T1000 (cell line): ENCODE results near the gene CD200.
A peak's percentile ranks its signal among the peaks of the same experiment; 100 is the strongest.
"Not testable (repeated sequence)": the region's sequence is repeated elsewhere in the genome, so short reads cannot be mapped to it uniquely, and the experiment has no call there.

ENCODE experiments used
- DNase-seq: peaks from one replicate; lab custom pipeline; 2025; ENCODE audit warnings: mixed read lengths; lab: John Stamatoyannopoulos, UW

Gene CD200

DNA sequence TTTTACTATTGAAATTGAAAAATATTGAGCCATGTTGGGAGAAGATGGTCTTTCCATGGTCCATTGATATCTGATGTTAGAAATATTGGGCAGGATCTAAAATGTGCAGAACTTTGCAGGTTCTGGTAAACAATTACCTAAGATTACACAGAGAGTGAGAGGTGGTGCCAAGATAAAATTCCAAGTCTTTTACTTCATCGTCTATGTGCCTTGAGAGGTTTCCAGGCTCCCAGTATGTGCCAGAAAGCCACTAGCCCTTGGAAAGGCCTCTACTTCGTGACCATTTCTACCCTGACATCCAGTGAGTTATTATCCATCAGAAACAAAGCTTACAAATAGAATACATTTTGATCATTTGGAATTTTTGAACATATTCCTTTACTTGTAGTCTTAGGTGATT lies 27.6 kb downstream of the CD200 start:
- no peak for DNase-seq

DNA sequence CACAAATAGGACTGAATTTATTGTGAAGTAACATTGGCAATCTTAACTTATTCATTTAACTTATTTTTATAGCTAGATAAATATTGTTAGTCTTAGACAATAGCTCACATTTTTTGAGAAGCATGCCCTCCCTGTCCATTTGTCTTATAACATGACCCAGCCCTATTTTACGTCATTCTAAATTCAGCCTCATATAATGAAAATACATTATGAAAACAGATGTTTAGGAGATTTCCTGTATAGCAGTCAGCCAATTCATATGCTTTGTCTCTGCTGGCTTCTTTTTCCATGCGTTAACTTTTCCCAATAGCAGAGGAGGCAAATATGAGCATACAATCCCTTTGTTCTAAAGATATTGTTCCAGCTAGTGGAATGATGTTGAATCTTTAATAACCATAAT lies 29.3 kb downstream of the CD200 start:
- DNase-seq, result no peak

DNA sequence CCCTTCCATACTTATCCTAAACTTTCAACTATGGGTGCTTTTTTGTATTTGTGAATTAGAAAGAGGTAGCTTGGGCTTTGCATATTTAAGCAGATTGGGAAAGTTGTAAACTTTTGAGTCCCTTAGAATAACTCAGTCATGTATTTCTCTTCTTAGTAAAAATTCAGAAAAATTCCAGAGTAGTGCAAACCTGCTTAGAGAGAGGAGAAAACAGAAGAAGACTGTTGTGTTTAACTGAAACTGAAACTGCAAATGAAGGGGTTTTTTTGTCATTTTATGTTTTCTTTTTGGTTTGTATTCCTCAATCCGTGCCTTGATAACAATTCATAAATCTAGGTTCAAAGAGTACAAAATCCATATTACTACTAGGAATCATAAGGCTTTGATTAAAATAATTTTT lies 31.3 kb downstream of the CD200 start:
- no peak for DNase-seq

DNA sequence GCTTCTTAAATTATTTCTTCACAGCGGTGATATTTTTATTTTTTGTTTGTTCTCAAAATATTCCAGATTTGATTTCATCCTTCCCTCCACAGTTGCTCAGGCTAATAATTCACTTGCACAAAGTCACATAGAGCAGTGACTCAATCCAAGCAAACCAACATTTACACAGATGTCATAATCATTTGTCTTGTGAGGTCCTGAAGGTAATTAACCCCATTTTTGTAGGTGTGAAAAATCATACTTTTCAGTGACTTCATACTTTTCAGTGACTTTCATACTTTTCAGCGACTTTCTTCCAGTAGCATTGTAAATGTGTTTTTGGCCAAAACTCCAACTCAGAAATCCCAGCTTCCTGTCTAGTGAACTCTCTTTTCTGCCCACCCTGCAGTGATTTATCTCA lies 32.1 kb downstream of the CD200 start:
- DNase-seq, result no peak

DNA sequence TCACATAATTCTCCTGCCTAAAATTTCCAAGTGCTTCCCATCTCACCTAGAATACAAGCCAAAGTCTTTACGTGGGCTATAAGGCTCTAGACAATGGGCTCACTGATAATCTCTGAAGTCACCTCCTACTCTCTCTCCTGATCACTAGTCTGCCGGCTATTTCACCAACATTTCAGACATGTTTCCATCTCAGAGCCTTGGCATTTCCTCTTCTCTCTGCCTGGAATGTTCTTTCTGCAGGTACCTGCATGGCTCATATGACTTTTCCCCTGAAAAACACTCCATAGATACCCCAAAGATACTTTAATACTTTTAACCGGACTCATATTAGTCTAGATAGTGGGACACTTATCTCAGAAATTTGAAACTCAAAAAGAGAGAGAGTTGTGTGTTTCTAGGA lies 32.7 kb downstream of the CD200 start:
- DNase-seq, result no peak

DNA sequence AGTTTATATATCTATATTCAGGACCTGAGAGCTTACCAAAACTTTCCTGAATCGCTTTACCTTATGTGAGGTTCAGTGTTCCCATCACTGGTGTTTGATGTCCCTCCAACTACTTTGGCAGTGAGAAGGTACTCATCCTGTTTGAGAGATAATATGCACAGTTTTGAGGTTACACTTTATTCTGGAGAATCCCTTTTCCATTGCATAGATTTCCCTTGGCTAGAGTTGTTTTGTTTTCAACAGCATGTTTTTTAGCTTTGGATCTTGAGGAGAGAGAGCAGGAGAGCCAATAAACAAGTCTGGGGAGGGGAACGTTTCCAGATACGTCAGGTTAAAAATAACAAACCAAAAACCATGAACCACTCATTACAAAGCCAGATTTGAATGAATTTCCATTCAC lies 33.6 kb downstream of the CD200 start:
- DNase-seq, result no peak

DNA sequence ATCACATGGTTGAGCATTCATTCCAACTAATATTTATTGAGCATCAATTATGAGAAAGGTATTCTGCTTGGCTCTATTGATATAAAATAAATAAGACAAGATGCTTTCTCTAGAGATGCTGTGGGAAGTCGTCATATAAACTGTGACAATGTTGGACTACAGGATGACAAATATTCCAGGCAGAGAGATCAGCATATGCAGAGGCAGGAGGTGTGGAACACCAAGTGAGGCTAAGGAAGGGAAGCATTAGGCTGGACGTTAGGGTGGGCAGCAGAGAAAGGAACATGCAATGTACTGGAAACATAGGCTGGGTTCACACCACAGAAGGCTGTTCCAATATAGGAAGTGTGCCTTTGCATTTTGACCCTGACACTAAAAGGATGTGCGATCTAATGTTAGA lies 38.6 kb downstream of the CD200 start:
- DNase-seq, result no peak

DNA sequence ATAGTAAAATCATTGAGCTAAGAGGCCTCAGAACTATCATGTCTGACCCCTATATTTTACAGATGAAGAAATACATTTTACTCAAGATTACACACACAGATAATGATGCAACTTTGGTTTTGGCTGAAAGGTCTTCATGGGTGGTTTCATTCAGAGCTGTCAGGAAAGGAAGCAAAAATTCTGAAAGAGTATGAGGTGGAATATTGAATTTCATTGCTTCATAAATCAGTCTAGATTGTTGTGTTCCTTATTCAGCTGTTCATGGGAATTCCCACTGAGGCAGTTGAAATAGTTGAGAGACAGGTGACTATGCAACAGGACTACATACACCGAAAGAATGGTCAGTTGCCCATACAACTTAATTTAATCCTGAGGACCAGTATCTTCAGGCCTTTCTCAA lies 39.4 kb downstream of the CD200 start:
- DNase-seq, result no peak

DNA sequence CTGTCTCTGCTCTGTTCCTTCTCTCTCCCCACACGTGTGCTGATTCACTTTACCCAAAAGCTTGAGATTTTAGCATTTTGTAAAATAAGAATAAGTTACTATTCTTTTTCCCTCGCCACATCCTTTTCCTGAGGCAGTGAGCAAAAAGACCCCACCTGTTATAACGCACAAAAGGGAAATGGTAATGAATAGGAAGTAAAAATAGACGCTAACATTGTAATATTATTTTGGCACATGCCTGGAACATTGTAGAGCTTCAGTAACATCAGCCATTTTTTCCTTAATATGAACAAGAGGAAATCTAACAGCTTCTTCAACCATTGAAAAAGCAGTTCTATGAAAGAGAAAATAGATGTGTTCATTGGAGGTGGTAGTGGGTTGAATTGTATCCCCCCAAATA lies 40.5 kb downstream of the CD200 start:
- no peak for DNase-seq

DNA sequence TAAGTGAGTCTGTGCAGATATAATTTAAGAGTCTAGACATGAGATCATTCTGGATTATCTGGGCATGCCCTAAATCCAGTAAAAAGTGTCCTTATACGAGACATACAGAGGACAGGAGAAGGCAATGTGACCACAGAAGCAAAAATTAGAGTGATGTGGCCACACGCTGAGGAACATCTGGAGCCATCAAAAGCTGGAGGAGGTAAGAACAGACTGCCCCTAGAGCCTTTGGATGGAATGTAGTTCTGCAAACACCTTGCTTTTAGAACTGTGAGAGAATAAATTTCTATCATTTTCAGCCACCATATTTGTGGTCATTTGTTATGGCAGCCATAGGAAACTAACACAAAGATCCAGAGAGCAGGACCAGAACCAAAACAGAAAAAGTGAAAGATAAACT lies 41.0 kb downstream of the CD200 start:
- DNase-seq, result no peak

DNA sequence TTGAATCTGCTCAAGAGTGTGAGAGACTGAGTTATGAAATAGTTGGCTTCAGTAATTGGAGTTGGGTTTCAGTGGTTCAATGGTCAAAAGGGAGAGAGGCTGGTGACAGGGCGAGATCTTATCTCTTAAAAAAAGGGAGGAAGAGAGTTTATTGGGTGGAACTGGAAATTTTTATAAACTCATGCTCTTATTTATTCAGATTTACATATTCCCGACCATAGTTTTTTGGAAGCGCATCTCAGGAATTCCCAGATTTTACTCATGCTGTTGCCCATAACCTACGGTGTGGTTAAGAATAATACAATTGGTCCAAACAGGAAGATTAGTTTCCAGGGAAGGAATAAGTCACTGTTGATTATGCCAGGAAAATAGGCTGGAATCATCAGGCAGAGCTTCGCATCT lies 41.4 kb downstream of the CD200 start:
- DNase-seq, result no peak

DNA sequence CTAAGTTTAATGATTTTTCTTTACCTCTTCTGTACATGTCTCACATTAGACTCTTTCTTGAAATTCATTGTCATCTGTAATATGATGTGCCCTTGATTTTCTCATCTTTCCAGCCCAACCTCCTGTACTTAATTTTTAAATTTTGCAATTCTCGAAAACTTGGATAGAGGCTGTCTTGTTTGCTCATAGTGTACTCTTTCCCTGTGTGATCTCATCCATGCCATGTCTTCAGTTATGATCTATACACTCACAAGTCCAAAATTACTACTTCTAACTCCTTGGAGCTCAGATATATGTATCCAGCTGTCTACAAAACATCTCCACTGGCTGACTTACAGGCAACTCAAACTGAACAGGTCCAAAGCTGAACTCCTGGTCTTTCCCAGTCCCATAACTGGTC lies 42.2 kb downstream of the CD200 start:
- no peak for DNase-seq

DNA sequence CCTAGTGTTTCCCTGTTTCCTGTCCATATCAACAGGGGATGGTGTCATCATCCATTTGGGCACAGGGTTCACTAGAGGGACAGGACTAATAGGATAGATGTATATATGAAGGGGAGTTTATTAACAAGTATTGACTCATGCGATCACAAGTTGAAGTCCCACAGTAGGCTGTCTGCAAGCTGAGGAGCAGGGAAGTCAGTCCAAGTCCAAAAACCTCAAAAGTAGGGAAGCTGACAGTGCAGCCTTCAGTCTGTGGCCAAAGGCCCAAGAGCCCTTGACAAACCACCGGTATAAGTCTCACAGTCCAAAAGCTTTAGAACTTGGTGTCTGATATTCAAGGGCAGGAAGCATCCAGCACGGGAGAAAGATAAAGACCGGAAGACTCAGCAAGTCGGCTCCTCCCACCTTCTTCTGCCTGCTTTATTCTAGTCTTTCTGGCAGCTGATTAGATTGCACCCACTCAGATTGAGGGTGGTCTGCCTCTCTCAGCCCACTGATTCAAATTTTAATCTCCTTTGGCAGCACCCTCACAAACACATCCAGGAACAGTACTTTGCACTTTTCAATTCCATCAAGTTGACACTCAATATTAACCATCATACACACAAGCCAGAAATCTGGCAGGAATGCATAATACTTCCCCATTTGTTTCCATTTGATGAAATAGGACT lies 43.4 kb downstream of the CD200 start:
- no peak for DNase-seq

DNA sequence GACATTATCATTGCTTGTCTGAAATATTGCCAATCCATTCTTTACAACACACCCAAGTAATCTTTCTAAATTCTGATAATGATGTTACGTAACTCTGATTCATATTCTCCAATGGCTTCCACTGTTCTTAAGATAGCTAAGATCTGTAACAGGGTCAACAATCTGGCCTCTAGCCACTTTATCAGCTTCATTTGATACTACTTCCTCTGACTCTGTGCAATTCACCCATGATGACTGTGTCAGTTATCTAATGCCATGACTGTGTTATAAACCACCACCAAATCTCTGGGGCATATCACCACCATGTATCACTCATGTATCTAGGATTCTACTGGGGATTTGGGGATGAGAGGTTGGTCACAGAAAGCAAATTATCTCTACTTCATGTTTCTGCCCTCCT lies 44.0 kb downstream of the CD200 start:
- peak; percentile 26 for DNase-seq

DNA sequence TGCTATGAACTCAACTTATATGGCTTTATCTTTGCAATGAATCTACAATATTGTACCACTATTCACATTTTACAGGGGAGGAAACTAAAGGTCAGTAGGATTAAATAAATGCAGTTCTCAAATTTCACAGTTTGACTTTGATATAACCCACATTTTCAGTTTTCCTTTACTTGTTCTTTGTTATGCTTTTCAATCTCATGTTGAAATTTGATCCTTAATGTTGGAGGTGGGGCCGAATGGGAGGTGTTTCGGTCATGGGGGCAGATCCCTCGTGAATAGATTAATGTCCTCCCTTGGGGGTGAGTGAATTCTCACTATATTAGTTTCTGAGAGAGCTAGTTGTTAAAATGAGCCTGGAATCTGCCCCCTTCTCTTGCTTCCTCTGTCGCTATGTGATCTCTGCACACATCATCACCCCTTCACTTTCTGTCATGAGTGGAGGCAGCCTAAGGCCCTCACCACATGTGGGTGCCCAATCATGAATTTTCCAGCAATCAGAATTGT lies 44.7 kb downstream of the CD200 start:
- no peak for DNase-seq

DNA sequence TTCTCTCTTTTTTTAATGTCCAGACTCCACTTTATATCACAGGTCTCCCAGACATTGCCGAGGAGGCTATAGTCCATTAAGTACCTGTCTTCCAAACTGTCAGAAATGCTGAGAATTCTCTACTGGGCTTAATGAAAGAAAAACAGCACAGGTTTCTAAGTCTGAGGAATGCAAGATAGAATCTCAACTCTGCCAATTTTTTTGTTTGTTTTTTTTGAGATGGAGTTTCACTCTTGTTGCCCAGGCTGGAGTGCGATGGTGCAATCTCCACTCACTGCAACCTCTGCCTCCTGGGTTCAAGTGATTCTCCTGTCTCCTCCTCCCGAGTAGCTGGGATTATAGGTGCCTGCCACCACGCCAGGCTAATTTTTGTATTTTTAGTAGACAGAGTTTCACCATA lies 45.4 kb downstream of the CD200 start:
- DNase-seq, result not testable (repeated sequence)

DNA sequence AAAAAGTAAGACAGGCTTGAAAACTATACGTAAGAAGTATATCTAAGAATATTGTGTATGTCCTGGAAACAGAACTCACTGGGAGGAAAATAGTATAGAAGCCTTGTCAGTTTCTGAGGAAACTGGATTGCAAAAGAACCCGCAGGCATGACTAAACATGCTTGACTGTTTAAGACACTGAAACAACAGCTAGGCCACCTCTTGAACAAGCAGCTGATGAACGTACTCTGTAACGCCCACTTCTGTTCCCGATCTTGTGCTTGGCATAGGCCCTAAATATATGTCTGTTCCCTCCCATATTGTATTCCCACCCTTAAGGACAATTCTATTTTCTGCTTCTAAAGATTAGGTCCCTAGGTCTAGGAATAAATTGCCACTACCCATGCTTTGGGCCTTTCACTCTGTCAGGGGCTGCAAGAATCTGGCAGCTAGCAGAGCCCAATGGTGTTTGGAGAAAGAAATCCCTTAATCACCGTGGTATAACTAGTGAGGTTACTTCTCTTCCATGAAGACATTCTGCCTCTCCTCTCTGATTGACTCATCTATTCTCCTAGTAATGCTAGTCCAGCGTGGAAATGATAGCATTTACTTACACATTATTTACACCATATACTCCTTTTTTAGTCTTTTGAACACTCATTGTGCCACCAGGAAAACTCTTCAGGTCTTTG lies 46.2 kb downstream of the CD200 start:
- DNase-seq, result no peak

DNA sequence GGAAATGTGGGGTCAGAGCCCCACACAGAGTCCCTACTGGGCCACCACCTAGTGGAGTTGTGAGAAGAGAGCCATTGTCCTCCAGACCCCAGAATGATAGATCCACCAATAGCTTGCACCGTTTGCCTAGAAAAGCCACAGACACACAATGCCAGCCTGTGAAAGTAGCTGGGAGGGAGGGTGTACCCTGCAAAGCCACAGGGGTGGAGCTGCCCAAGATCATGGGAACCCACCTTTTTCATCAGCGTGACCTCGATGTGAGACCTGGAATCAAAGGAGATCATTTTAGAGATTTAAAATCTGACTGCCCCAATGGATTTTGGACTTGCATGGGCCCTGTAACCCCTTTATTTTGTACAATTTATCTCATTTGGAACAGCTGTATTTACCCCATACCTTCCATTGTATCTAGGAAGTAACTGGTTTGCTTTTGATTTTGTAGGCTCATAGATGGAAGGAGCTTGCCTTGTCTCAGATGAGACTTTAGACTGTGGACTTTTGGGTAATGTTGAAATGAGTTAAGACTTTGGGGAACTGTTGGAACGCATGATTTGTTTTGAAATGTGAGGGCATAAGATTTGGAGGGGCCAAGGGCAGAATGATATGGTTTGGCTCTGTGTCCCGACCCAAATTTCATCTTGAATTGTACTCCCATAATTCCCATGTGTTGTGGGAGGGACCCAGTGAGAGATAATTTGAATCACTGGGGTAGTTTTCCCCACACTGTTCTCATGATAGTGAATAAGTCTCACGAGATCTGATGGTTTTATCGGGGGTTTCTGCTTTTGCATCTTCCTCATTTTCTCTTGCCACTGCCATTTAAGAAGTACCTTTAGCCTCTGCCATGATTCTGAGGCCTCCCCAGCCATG lies 49.0 kb downstream of the CD200 start:
- no peak for DNase-seq

DNA sequence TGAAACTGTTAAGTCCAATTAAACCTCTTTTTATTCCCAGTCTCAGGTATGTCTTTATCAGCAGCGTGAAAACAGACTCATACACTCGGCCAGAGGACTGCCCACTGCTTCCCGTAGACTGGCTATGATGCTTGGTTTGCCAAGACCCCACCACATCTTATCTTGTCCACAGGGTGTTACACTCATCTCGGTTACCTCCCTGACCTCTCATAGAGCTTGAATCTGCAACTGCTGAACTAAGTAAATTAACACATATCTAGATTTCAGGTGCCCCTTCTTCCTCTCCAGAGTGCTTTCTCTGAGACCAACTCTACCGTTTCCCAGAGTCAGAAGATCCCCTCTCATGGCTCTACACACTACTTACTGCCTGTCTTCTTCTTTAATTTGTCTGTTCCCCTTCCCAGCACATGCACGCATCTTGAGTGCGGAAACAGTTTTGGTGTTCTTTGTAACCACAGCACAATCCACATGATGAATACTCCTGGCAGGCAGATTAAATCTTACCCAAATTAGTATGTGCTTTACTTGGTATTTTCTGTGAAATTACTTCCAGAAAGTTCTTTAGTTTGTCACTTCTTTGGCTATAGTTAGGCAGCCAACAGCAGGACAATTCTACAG lies 49.7 kb downstream of the CD200 start:
- DNase-seq, result no peak

DNA sequence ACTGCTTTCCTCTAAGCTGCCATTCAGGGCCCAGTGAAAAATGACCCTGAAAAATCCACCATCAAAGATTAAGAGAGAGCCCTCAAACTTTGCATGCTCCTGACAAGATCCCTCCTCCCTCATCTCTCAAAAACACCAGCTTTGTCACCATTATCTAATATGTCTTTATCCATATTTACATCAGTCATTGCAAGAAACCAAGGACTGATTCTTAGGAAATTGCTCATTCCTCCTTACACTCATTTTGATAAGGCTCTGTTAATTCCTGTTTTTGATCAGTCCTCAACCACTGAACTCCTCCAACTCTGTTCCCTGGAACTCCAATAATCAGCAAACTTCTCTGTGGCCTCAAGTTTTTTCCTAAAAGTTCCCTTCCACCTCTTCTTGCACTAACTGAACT lies 51.8 kb downstream of the CD200 start:
- no peak for DNase-seq

DNA sequence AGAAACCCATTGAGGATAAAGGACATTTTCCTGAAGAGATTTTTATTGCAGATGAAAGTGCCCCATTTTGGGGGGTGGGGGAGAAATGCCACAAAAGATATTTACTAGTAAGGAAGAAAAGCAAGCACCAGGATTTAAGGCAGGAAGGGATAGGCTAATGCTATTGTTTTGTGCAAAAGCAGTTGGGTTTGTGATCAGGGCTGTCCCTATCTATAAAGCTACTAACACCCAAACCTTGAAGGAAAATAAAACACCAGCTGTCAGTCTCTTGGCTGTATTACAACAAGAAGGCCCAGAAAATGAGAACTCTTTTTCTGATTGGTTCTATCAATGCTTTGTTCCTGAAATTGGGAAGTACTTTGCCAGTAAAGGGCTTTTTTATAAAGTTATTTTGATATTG lies 56.0 kb downstream of the CD200 start:
- no peak for DNase-seq

DNA sequence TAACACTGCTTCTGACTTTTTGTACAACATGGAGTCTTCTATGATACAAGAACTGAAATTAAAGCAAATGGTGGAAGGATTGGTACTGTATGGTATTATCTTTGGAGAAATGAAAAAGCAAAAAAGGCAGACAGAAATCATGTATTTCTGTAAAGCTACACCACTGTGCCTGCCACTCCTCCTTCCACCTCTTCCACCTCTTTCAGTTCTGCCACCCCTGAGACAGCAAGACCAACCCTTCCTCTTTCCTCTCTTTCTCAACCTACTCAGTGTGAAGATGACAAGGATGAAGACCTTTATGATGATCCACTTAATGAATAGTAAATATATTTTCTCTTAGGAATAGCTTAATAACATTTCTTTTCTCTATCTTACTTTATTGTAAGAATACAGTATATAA lies 57.0 kb downstream of the CD200 start:
- DNase-seq, result no peak
